ENCODE results near the gene FAM149A. TPM values are rescaled to one million over a fixed set of nuclear protein-coding genes. Genes with fewer than 3 reads are reported as not detected.

The FAM149A gene
- total and polyA plus RNA-seq, 2 donors (not counting 1 experiment from before 2014, with no cell fraction given), result 0.12 TPM; not detected in 1

DNA sequence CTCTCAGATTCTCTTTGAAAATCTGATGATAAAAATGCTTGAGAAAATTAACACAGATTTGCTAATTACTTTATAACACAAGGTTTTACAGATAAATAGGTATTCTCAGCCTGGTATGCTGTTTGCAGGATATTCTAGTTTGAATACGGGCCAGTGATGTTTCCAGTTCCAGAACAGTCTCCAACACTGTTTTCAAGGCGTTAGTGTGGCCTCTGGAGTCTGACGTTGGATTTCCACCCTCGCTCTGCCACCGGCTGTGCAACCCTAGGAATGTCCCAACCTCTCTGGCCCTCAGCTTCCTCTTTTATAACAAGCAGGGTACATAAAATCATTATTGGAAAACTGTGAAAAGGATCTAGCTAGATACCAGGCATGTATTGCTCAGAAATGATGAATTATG, 63.1 kb downstream of the FAM149A start:
- H4K20me1 ChIP-seq (ENCODE audit: control insufficient read depth, insufficient read depth, low read length, poor library complexity, severe bottlenecking), result no peaks in the 10 kb centered on the region
- no peak overlapping the region for H3K4me3 ChIP-seq (ENCODE audit: control extremely low read depth in 1 of 5, extremely low read depth in 1 of 5, insufficient read depth in 1 of 5, low read depth in 2 of 5, low read length in 4 of 5)
- H3K4me1 ChIP-seq (ENCODE audit: control insufficient read depth in 2 of 2, insufficient read depth in 2 of 2, low read length in 2 of 2), result no peaks in the 10 kb centered on the region
- Mint-ChIP-seq H3K27ac (no peak overlapping the region), H3K4me1 (no peaks in the 10 kb centered on the region), H3K27me3 (peaks cover 23% of the 10 kb centered on the region), H3K9me3 (ENCODE audit: insufficient read depth) (no peaks in the 10 kb centered on the region), H3K4me3 (no peak overlapping the region)
- peaks cover 0 to 2% (median 0%) of the 10 kb centered on the region in 4 experiments for H3K27me3 ChIP-seq (replicated peaks in 1 of 4; ENCODE audit: control extremely low read depth in 1 of 4, control insufficient read depth in 3 of 4, insufficient read depth in 4 of 4, low read length in 3 of 4)
- no peaks in the 10 kb centered on the region for H3K9me3 ChIP-seq (ENCODE audit: control extremely low read depth in 1 of 3, control insufficient read depth in 2 of 3, insufficient read depth in 1 of 3, low read length in 2 of 3)
- WGBS (ENCODE audit: insufficient coverage), result 93% methylated on average over 5 of the region's 5 CpGs
- H3K4me2 ChIP-seq (replicated peaks; ENCODE audit: low read depth, low read length, poor library complexity, severe bottlenecking), result no peak overlapping the region
- CTCF ChIA-PET, result no interaction called here
- ATAC-seq (ENCODE audit: low read depth) (no peak), DNase-seq (no peak)
- intact Hi-C loops (cut with micrococcal nuclease), result no loop called here
- no peaks in the 10 kb centered on the region for H3K79me2 ChIP-seq (ENCODE audit: control insufficient read depth, insufficient read depth, low read length)
- no peaks in the 10 kb centered on the region for H3K36me3 ChIP-seq (replicated peaks in 1 of 2; ENCODE audit: control extremely low read depth in 1 of 2, control insufficient read depth in 1 of 2, extremely low read depth in 1 of 2, insufficient read depth in 2 of 2, low read length in 1 of 2)
- no peak overlapping the region for H3K9ac ChIP-seq (ENCODE audit: low read length)
- no peak overlapping the region for H2AFZ ChIP-seq (ENCODE audit: insufficient read depth, low read depth, low read length, poor library complexity, severe bottlenecking)
- no peak overlapping the region for H3K27ac ChIP-seq (ENCODE audit: low read length in 2 of 2)
- no peak for TF ChIP-seq EZH2 (IDR thresholded peaks at IDR 0.05; ENCODE audit: borderline replicate concordance, insufficient read depth, low read depth, low read length, poor library complexity, severe bottlenecking)
- POLR2A ChIA-PET, result no interaction called here

DNA sequence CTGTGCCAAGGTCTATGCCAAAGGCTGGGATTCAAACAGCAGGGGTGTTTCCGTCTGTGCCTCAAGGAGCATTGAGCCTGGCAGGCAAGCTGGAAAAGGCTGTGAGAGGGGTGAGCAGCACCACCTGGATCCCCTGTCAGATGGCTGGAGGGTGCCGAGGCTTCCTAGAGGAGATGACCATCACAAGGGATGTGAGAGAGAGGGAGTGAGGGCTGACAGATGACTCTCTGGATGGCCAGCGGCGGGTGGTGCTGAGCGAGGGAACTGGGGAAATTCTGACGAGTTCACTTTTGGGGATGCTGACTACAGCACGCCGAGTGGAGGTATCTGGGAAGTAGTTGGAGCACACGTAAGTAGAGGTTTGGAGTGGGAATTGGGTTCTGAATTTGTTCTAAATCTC, 64.2 kb downstream of the FAM149A start:
- 97% methylated on average over 8 of the region's 9 CpGs for WGBS (ENCODE audit: insufficient coverage)
- no peaks in the 10 kb centered on the region for H3K4me1 Mint-ChIP-seq

More for the DNA sequence above, 64.2 kb downstream of the FAM149A start:
- H3K4me2 ChIP-seq (replicated peaks; ENCODE audit: low read depth, low read length, poor library complexity, severe bottlenecking), result no peak overlapping the region
- ATAC-seq (ENCODE audit: low read depth), result no peak
- H3K4me3 Mint-ChIP-seq, result no peak overlapping the region
- H3K9ac ChIP-seq (ENCODE audit: low read length), result no peak overlapping the region
- H3K9me3 Mint-ChIP-seq (ENCODE audit: insufficient read depth), result no peaks in the 10 kb centered on the region
- no peak overlapping the region for H2AFZ ChIP-seq (ENCODE audit: insufficient read depth, low read depth, low read length, poor library complexity, severe bottlenecking)
- no peak overlapping the region for H3K4me3 ChIP-seq (ENCODE audit: control extremely low read depth in 1 of 5, extremely low read depth in 1 of 5, insufficient read depth in 1 of 5, low read depth in 2 of 5, low read length in 4 of 5)
- H3K27me3 Mint-ChIP-seq, result peaks cover 20% of the 10 kb centered on the region
- H3K27me3 ChIP-seq (replicated peaks in 1 of 4; ENCODE audit: control extremely low read depth in 1 of 4, control insufficient read depth in 3 of 4, insufficient read depth in 4 of 4, low read length in 3 of 4), result no peaks in the 10 kb centered on the region
- no peaks in the 10 kb centered on the region for H3K36me3 ChIP-seq (replicated peaks in 1 of 2; ENCODE audit: control extremely low read depth in 1 of 2, control insufficient read depth in 1 of 2, extremely low read depth in 1 of 2, insufficient read depth in 2 of 2, low read length in 1 of 2)
- DNase-seq, result no peak
- no peaks in the 10 kb centered on the region for H3K9me3 ChIP-seq (ENCODE audit: control extremely low read depth in 1 of 3, control insufficient read depth in 2 of 3, insufficient read depth in 1 of 3, low read length in 2 of 3)
- no peak overlapping the region for H3K27ac ChIP-seq (ENCODE audit: low read length in 2 of 2)
- H3K27ac Mint-ChIP-seq, result no peak overlapping the region
- no peaks in the 10 kb centered on the region for H3K79me2 ChIP-seq (ENCODE audit: control insufficient read depth, insufficient read depth, low read length)
- intact Hi-C loops (cut with micrococcal nuclease), result no loop called here
- ChIA-PET CTCF (interaction anchor here (0.9 kb wide), 1 partner anchor 9 kb away, joined by 3 read pairs; no protein-coding TSS in a partner anchor), POLR2A (no interaction called here)
- H3K4me1 ChIP-seq (ENCODE audit: control insufficient read depth in 2 of 2, insufficient read depth in 2 of 2, low read length in 2 of 2), result no peaks in the 10 kb centered on the region
- TF ChIP-seq EZH2 (IDR thresholded peaks at IDR 0.05; ENCODE audit: borderline replicate concordance, insufficient read depth, low read depth, low read length, poor library complexity, severe bottlenecking), result no peak
- TF ChIP-seq, protein P1, sequence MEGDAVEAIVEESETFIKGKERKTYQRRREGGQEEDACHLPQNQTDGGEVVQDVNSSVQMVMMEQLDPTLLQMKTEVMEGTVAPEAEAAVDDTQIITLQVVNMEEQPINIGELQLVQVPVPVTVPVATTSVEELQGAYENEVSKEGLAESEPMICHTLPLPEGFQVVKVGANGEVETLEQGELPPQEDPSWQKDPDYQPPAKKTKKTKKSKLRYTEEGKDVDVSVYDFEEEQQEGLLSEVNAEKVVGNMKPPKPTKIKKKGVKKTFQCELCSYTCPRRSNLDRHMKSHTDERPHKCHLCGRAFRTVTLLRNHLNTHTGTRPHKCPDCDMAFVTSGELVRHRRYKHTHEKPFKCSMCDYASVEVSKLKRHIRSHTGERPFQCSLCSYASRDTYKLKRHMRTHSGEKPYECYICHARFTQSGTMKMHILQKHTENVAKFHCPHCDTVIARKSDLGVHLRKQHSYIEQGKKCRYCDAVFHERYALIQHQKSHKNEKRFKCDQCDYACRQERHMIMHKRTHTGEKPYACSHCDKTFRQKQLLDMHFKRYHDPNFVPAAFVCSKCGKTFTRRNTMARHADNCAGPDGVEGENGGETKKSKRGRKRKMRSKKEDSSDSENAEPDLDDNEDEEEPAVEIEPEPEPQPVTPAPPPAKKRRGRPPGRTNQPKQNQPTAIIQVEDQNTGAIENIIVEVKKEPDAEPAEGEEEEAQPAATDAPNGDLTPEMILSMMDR (IDR thresholded peaks at IDR 0.05), result no peak
- no peaks in the 10 kb centered on the region for H4K20me1 ChIP-seq (ENCODE audit: control insufficient read depth, insufficient read depth, low read length, poor library complexity, severe bottlenecking)

All from B cell (primary cell).